ENCODE data around the gene PLXNC1. TPM values are rescaled to one million over a fixed set of nuclear protein-coding genes. Genes with fewer than 3 reads are reported as not detected.

Gene PLXNC1
- total RNA-seq, 1 donor from 2014 or later, result 10.3 TPM

GRCh38 chr12:94133964-94134795, 14.2 kb upstream of the PLXNC1 start:
- DNase-seq (ENCODE audit: low spot score), result no peak

GRCh38 chr12:94135896-94136295, 12.5 kb upstream of the PLXNC1 start:
- DNase-seq (ENCODE audit: low spot score), result no peak

- DNase-seq (ENCODE audit: low spot score), result no peak
Observed at GRCh38 chr12:94139816-94140215, 8.6 kb upstream of the PLXNC1 start.

- no peak for DNase-seq (ENCODE audit: low spot score)
Observed at GRCh38 chr12:94140556-94140955, 7.8 kb upstream of the PLXNC1 start.

GRCh38 chr12:94141004-94141764, 7.2 kb upstream of the PLXNC1 start:
- DNase-seq (ENCODE audit: low spot score), result no peak

- DNase-seq (ENCODE audit: low spot score), result no peak
Observed at GRCh38 chr12:94141892-94142291, 6.5 kb upstream of the PLXNC1 start.

- DNase-seq (ENCODE audit: low spot score), result no peak
Observed at GRCh38 chr12:94143438-94143837, 4.9 kb upstream of the PLXNC1 start.

GRCh38 chr12:94143951-94144350, 4.4 kb upstream of the PLXNC1 start:
- DNase-seq (ENCODE audit: low spot score), result no peak

GRCh38 chr12:94144781-94145180, 3.6 kb upstream of the PLXNC1 start:
- no peak for DNase-seq (ENCODE audit: low spot score)

GRCh38 chr12:94145191-94145983, 3.0 kb upstream of the PLXNC1 start:
- no peak for DNase-seq (ENCODE audit: low spot score)

- DNase-seq (ENCODE audit: low spot score), result no peak
Observed at GRCh38 chr12:94146166-94146936, 2.0 kb upstream of the PLXNC1 start.

GRCh38 chr12:94147387-94147990, 888 bp upstream of the PLXNC1 start:
- no peak for DNase-seq (ENCODE audit: low spot score)

- no peak for DNase-seq (ENCODE audit: low spot score)
Observed at GRCh38 chr12:94148739-94149118, 352 bp downstream of the PLXNC1 start.

GRCh38 chr12:94149119-94149780, 873 bp downstream of the PLXNC1 start:
- no peak for DNase-seq (ENCODE audit: low spot score)

- no peak for DNase-seq (ENCODE audit: low spot score)
Observed at GRCh38 chr12:94149781-94150239, 1.4 kb downstream of the PLXNC1 start.

- no peak for DNase-seq (ENCODE audit: low spot score)
Observed at GRCh38 chr12:94150240-94151121, 2.1 kb downstream of the PLXNC1 start.

- no peak for DNase-seq (ENCODE audit: low spot score)
Observed at GRCh38 chr12:94151582-94151981, 3.2 kb downstream of the PLXNC1 start.

- DNase-seq (ENCODE audit: low spot score), result no peak
Observed at GRCh38 chr12:94152292-94153078, 4.1 kb downstream of the PLXNC1 start.

GRCh38 chr12:94157181-94157580, 8.8 kb downstream of the PLXNC1 start:
- DNase-seq (ENCODE audit: low spot score), result no peak
